ENCODE results near the gene EEF1AKMT4. TPM values are rescaled to one million over a fixed set of nuclear protein-coding genes. Genes with fewer than 3 reads are reported as not detected.
A peak's percentile ranks its signal among the peaks of the same experiment; 100 is the strongest.

Gene EEF1AKMT4
- total RNA-seq, 3 donors from 2014 or later (not counting 1 experiment from before 2014, with no cell fraction given) = 0.73 to 0.80 (median 0.79) TPM

- Histone ChIP-seq H3K4me1 (ENCODE audit: control insufficient read depth, insufficient read depth, low read length) (no peaks in the 10 kb centered on the region), H3K9me3 (ENCODE audit: control insufficient read depth, insufficient read depth, low read length) (no peaks in the 10 kb centered on the region), H3K36me3 (ENCODE audit: control insufficient read depth, insufficient read depth, low read length) (no peaks in the 10 kb centered on the region), H3K27me3 (ENCODE audit: control insufficient read depth, insufficient read depth, low read length) (no peaks in the 10 kb centered on the region), H3K27ac (ENCODE audit: low read length) (no peak overlapping the region), H3K4me3 (ENCODE audit: low read length) (no peak overlapping the region)
- intact Hi-C loops (cut with micrococcal nuclease) = loop anchor here (2.0 to 5.0 kb wide), 2 partner anchors 63 to 392 kb away; no protein-coding TSS in a partner anchor
- no peaks in the 10 kb centered on the region for H3K36me3 Mint-ChIP-seq
- DNase-seq (peak; percentile 28 to 71), ATAC-seq (peak; percentile 53 to 63 (median 62))
- no peaks in the 10 kb centered on the region for H3K4me1 Mint-ChIP-seq
- TF ChIP-seq CTCF (IDR thresholded peaks at IDR 0.05) = peak; percentile 46
- no peaks in the 10 kb centered on the region for H3K9me3 Mint-ChIP-seq
- 20% methylated on average over 10 of the region's 10 CpGs for WGBS (ENCODE audit: insufficient coverage)
- H3K27ac Mint-ChIP-seq = no peak overlapping the region
- H3K4me3 Mint-ChIP-seq = no peak overlapping the region
- H3K27me3 Mint-ChIP-seq (ENCODE audit: low read depth in 2 of 2) = peaks cover 14 to 20% of the 10 kb centered on the region in 2 donors
Measured at GRCh38 chr3:184289426-184289938, 40.0 kb downstream of the EEF1AKMT4 start.

- Mint-ChIP-seq H3K36me3 (no peaks in the 10 kb centered on the region), H3K27ac (no peak overlapping the region), H3K27me3 (ENCODE audit: low read depth in 2 of 2) (peaks cover 12 to 13% of the 10 kb centered on the region in 2 donors), H3K9me3 (no peaks in the 10 kb centered on the region), H3K4me1 (no peaks in the 10 kb centered on the region), H3K4me3 (no peak overlapping the region)
- no peak for TF ChIP-seq CTCF (IDR thresholded peaks at IDR 0.05)
- Histone ChIP-seq H3K27ac (ENCODE audit: low read length) (no peak overlapping the region), H3K9me3 (ENCODE audit: control insufficient read depth, insufficient read depth, low read length) (no peaks in the 10 kb centered on the region), H3K27me3 (ENCODE audit: control insufficient read depth, insufficient read depth, low read length) (no peaks in the 10 kb centered on the region), H3K4me3 (ENCODE audit: low read length) (no peak overlapping the region), H3K36me3 (ENCODE audit: control insufficient read depth, insufficient read depth, low read length) (no peaks in the 10 kb centered on the region), H3K4me1 (ENCODE audit: control insufficient read depth, insufficient read depth, low read length) (no peaks in the 10 kb centered on the region)
- ATAC-seq (no peak), DNase-seq (no peak)
- intact Hi-C loops (cut with micrococcal nuclease) = no loop called here
- WGBS (ENCODE audit: insufficient coverage) = 93% methylated on average over 10 of the region's 10 CpGs
Measured at GRCh38 chr3:184290331-184290730, 40.9 kb downstream of the EEF1AKMT4 start.

DNA sequence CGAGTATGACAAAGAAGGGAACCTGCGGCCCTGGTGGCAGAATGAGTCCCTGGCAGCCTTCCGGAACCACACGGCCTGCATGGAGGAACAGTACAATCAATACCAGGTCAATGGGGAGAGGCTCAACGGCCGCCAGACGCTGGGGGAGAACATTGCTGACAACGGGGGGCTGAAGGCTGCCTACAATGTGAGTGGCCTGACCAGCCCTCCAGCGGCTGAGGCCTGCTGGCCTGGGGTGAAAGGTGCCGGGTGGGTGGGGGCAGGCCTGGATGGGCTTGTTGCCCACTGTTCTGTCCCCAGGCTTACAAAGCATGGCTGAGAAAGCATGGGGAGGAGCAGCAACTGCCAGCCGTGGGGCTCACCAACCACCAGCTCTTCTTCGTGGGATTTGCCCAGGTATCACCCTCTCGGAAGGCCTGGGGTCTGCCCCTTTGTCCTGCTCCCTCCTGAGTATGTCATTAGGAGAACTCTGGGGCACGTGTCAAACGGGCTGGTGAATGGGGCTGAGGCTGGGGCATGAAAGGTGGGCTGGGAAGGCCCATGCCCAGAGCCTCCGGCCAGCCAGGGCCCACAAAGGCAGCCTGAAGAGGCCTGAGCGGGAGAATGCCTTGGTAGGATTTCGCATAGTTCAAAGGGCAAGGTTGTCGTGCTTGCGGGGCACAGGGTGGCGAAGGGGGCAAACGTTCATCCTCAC is 41.7 kb downstream of the EEF1AKMT4 start:
- H3K36me3 Mint-ChIP-seq = no peaks in the 10 kb centered on the region
- 88% methylated on average over 22 of the region's 22 CpGs for whole genome bisulfite sequencing (ENCODE audit: insufficient coverage)
- peaks cover 3 to 7% of the 10 kb centered on the region in 2 donors for H3K27me3 Mint-ChIP-seq (ENCODE audit: low read depth in 2 of 2)
- no peaks in the 10 kb centered on the region for H3K9me3 Mint-ChIP-seq
- TF ChIP-seq CTCF (IDR thresholded peaks at IDR 0.05) = no peak
- DNase-seq = no peak
- Histone ChIP-seq H3K36me3 (ENCODE audit: control insufficient read depth, insufficient read depth, low read length) (no peaks in the 10 kb centered on the region), H3K9me3 (ENCODE audit: control insufficient read depth, insufficient read depth, low read length) (no peaks in the 10 kb centered on the region), H3K4me1 (ENCODE audit: control insufficient read depth, insufficient read depth, low read length) (no peaks in the 10 kb centered on the region), H3K27ac (ENCODE audit: low read length) (no peak overlapping the region), H3K4me3 (ENCODE audit: low read length) (no peak overlapping the region), H3K27me3 (ENCODE audit: control insufficient read depth, insufficient read depth, low read length) (no peaks in the 10 kb centered on the region)
- H3K4me3 Mint-ChIP-seq = no peak overlapping the region
- no peak for ATAC-seq
- H3K4me1 Mint-ChIP-seq = no peaks in the 10 kb centered on the region
- H3K27ac Mint-ChIP-seq = no peak overlapping the region
- intact Hi-C loops (cut with micrococcal nuclease) = no loop called here
